HG02571 (cell line): ENCODE data around the gene KRTAP1-5.
"Not testable (repeated sequence)": the region's sequence is repeated elsewhere in the genome, so short reads cannot be mapped to it uniquely, and the experiment has no call there.

Experiments
- ATAC-seq: cut with Tn5 transposase; IDR thresholded peaks from one replicate; pipeline ENCODE4 v1.9.1; 2021; ENCODE audit warnings: mild to moderate bottlenecking, moderate library complexity; ENCODE audit not compliant: unreplicated experiment

KRTAP1-5 gene

DNA sequence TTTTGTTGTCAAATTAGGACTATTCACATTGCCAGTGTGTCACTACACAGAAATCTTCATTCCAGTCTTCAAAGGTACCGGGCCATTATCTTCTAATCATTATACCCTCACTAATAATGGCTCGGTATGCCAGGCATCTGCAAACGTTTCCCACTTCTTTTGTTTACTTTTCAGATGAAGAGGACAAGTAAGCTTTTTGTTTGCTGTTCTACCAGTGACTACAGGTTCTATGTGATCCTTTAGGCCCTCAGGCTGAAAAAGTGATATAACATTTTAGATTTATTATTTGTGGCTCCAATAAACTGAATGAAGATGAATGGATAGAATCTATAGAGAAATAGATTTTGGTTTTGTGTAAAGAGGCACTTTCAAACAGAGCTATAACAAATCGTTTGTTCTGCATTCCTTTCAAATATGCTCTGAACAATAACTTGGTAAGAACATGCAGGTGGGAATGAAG, 17.7 kb downstream of the KRTAP1-5 start:
- no peak for ATAC-seq

DNA sequence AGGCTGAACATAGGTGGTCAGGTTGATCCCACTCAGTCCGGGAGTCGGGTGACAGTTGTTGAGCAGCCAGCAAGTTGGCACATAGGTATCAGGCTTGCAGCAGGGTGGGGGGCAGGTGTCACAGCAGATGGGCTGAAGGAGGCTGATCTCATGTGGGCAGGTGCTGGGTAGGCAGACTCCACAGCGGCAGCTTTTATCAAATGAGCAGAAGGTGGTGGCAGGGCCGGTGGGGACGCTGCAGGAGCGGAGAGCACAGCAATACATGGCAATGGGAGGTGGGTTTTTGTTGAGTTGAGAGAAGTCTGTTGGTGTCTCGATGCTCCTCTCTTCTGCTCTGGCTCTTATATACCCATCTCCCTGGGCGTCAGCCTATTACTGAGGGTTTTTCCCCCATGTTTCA, 18.2 kb downstream of the KRTAP1-5 start, which contains the start of gene KRTAP3-1:
Gene KRTAP3-1, minus strand, starts transcription at position 318 of the 400 bp plus-strand sequence. Its CDS starts 54 bp downstream, at position 264.
- no peak for ATAC-seq

DNA sequence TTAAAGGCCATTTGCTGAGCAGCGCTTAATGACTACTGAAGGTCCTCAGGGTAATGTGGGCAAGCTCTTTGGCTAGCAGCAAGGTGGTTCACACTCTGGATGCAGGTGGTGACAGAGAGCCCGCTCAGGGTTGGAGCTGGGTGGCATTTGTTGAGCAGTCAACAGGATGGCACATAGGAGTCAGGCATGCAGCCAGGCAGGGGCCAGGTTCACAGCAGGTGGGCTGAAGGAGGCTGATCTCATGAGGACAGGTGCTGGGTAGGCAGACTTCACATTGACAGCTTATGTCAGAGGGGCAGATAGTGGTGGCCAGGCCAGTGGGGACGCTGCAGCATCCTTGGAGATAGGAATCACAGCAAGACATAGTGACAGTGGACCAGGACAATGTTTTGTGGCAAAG, 22.6 kb downstream of the KRTAP1-5 start:
- ATAC-seq: no peak

DNA sequence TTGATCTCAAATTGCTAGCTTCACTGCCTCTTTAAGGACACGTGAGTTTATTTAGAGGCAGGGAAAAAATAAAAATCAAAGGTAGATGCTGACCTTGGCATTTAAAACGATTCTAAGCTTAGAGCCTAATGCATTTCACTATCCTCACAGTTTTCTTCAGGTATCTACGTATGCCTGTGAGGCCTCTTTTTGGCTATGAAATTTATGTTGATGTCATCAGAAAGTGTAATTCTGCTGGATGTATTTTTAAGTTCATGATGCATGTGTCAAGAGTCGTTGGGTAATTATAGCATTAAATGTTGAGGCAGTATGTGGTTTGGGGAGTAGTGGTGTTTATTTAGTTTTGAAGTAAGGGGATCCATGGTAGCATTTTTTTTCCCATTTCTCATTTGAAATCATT, 23.1 kb downstream of the KRTAP1-5 start:
- ATAC-seq: no peak

DNA sequence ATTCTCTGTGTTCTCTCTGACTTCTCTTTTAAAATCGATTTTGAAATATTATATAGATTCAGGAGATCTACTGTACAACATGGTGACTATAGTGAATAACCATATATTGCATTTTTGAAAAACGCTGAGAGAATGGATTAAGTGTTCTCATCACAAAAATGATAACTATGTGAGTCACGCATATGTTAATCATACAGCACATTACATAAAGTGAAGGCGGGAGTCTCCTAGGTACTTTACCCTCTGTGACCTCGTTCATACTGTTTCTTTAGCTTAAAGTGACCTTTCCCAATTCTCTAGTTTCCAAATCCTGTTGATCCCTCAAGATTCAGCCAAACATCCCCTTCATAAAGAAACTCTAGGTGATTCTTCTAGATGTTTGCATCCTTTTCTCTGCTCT, 24.2 kb downstream of the KRTAP1-5 start:
- ATAC-seq: no peak

DNA sequence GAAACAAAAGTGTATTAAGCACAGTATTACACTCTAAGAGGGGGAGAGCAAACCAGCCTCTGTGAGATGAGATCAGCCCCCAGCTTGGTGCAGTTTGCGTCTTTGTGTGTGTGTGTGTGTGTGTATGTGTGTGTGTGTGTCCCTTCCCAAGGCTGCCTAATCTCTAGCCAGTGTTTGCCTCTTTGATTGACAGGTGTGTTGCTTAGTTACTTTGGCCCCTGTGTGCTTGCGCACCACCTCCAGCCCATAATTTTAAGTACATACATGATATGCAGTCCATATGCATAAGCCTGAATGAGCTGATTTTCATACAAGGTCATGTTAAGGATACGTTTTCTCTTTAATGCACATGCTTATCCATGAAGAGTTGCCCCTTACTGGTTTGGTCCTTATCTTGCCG, 25.2 kb downstream of the KRTAP1-5 start:
- ATAC-seq: no peak

DNA sequence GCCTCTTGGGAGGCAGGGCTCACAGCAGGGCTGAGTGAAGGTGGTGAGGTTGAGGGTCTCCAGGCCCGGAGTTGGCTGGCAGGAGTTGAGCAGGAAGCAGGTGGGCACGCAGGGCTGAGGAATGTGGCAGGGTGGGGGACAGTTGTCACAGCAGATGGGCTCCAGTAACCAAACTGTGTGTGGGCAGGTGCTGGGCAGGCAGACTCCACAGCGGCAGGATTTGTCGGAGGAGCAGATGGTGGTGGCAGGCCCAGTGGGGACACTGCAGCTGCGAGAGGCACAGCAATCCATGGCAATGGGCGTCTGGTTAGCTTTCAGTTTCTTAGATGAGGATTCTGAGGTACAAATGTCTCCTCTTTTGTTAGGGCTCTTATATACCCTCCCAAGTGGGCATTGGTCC, 27.4 kb downstream of the KRTAP1-5 start, which contains the start of gene KRTAP3-2:
Gene KRTAP3-2, minus strand, starts transcription at position 344 of the 400 bp plus-strand sequence. Its CDS starts 53 bp downstream, at position 291.
- not testable (repeated sequence) for ATAC-seq

DNA sequence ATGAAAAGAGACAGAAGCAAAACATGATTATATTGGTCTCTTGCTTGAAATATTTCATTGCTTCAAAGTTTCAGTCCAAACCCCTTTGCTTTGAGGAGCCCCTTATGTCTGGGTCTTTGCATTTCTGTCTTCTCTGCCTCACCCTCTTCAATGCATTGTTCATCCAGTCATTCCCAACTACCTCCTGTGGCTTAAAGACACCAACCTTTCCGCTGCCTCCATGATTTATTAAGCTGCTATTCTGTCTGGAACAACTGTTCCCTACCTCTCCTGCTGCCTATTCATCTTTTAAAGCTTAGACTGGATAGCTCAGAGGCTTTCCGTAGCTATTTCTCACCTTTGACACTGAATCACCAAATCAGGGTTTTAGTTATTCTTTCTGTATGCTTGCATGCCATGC, 29.6 kb downstream of the KRTAP1-5 start:
- ATAC-seq: no peak

DNA sequence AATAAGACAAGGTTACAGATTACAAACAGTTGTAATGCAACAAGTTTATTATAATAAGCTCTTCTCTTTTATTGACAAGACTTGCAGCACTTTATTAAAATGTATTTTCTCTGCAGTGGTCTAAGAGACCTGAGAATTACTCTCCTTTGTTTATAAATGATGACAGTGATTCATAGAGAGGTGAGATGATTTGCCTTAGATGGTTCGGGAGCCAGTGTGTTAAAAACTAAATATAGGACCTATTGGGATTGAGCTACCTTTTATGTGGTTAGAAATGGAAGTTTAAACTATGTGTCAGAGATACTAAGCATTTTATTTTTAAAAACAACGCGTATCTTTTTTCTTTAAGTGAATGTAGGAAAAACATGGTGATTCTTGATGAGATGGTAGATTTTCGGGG, 30.2 kb downstream of the KRTAP1-5 start:
- no peak for ATAC-seq

DNA sequence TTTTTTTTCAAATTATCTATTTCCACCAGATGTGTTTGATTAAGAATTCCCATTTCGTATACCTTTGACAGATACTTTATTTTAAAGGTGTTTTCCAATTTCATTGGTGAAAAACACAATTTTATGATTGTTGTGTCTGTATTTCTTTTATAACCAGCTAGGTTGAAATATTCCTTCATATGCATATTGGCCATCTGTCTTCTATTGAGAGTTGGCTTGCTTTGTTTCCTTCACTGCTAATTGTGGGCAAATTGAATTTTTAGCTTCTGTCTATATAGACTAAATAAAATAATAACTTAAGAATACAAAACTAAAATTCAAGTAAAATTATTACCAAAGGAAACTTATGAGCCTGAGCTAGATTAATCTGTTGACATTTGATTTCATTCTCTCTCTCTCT, 31.9 kb downstream of the KRTAP1-5 start:
- ATAC-seq: no peak

DNA sequence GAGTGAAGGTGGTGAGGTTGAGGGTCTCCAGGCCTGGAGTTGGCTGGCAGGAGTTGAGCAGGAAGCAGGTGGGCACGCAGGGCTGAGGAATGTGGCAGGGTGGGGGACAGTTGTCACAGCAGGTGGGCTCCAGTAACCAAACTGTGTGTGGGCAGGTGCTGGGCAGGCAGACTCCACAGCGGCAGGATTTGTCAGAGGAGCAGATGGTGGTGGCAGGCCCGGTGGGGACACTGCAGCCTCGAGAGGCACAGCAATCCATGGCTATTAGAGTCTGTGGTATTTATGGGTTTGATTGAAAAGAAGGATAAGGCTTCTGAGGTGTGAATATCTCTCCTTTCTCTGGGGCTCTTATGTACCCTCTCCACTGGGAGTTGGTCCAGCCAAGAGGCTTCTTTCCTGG, 33.2 kb downstream of the KRTAP1-5 start, which contains the start of gene KRTAP3-3:
Gene KRTAP3-3, minus strand, starts transcription at position 326 of the 400 bp plus-strand sequence. Its CDS starts 67 bp downstream, at position 259.
- no peak for ATAC-seq

DNA sequence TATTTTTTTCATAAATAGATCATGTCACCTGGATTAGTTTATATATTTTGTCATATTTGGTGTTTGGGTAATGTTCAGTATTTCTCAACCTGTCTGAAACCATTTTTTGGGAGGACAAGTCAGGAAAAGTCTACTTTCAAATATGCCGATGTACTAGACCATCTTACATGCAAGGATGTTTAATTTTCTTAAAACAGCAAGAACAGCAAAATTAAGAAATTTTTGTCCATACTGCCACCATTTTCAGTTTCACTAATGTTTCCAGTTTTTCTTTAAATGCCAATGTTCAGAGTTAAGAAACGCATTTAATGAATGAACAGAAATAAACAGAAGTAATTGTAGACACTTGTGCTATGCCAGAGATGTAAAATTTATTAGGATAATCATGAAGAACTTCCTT, 33.9 kb downstream of the KRTAP1-5 start:
- ATAC-seq: no peak

DNA sequence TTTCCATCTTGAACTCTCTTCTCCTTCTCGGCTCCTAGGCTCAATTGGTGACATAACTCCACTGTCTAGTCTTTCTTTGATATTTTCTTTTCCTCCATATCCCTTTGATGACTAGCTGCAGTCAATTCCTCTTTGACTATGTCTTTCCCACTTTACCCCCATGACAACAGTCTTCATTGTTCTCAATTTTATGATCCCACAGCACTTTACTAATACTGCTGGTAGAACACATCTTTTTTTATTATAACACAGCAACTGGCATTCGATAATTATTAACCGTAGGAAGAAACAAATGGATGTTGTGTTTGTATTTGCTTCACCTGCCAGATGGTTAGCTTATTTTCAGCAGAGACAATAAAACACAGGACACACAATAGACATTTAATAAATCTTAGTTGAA, 34.3 kb downstream of the KRTAP1-5 start:
- no peak for ATAC-seq

DNA sequence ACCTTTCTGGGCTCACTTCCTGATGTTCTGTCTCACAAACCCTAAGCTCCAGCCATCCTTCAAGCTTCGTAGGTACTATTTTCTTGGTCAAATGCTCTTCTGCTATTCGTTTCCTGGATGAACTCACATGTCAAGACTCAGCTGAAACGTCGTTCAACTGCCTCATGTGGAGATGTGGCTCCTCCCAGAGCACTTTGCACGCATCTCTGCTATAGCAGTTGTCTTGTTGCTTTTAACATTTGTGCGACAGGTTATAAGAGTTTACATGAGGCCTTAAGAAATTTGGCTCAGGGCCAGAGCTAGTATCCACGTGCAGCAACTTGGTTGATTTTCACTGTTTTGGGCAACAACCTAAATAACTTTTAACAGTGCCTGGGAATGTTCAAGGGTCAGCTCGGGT, 40.1 kb downstream of the KRTAP1-5 start:
- no peak for ATAC-seq

DNA sequence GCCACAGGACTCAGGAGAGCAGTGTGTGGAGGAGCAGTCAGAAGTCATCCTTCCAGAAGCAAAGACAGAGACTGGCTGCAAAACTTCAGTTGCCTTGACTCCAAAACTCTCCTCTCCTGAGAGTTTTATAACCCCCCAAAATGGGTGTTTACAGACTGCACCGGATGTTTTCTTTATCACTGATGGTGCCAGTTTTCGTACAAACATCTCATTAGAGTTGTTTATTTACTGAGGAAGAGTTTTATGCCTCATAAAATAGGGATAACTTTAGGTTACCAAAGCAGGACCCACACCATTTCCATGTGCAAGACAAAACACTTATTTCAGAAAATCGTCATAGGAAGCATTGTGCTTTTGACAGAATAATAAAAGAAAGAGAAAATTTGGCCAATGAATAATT, 42.8 kb downstream of the KRTAP1-5 start, which contains the start of gene KRT40:
Gene KRT40, minus strand, starts transcription at position 101 of the 400 bp plus-strand sequence. Its CDS starts 53 bp downstream, at position 48.
- ATAC-seq: no peak

DNA sequence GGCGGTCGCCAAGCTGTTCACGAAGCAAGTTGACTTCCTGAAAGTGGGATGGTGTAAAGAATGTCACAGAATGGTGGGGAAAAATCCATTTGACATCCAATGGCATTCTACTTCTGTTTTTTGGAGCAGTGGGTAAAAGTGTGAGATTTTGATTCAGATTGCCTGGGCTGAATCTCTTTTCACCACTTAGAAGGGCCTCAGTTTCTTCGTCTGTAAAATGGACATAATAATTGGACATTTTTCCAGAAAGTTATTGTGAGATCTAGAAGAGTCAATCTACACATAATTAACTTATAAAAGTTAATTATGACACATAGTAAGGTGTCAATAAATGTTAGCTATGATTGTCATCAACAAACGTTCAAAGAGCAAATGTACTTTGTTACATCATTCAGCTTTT, 45.9 kb downstream of the KRTAP1-5 start:
- no peak for ATAC-seq

DNA sequence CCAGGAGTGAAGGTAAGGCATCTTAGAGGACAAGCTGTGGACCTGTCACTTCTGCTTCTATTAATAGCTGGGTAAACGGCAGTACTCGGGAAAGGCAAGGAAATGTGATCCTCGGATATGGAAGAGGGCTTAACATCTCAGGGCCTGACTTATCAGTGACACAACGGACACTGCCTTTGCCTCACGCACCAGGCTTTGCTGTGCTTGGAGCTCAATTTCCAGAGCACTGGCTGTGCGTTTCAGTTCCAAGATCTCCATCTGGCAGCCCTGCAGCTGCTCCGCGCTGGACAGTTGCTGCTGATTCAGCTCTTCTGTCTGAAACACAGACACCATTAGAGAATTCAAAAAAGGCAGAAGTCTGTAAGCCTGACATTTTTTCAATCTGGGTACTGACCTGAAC, 46.4 kb downstream of the KRTAP1-5 start:
- no peak for ATAC-seq

DNA sequence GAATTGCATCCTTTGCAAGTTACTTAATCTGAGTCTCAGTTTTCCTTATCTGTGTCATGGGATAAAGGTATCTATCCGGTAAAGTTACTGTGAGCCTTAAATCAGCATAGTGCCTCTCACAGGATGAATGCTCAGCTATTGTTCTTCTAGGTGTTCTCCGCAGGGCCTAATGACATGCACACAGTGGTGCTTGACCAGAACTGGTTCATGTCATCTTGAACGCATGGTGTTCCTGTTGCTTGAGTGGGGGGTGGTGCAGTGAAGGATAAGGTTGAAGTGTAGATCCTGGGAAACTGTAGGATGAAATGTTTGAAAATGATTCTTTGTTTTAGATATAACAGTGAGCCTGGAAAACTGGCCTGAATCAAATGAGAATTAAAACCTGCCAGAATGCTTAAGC, 46.9 kb downstream of the KRTAP1-5 start:
- ATAC-seq: no peak

DNA sequence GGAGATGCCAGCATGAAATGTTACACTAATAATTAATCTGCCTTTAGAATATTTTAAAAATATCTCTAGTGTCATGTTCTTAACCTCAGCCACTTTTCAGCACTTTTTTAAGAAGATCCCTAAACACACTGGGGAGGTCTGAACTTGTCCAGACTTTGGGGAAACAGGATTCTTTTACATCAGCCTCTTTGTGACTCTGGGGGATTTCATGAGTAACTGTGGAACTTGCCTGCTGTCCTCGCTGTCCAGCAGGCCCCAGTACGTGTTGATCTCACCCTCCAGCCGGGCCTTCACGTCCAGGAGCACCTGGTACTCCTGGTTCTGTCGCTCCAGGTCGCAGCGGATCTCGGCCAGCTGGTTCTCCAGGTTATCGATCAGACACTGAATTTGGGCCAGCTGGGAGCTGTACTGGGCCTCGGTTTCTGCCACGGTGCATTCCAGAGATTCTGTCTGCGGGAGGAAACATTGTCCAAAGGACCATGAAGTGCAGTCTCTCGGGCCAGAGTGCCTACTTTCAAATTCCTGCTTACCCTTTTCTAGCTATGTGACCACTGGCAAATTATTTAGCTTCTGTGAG, 48.3 kb downstream of the KRTAP1-5 start:
- ATAC-seq: no peak
